Ovary (tissue), 9 donors: Measurements from ENCODE around the gene TSFM. TPM values are rescaled to one million over a fixed set of nuclear protein-coding genes. Genes with fewer than 3 reads are reported as not detected.

Experiments used
- DNase-seq, 5 donors: peaks; one replicate each; pipeline ENCODE4 v3.0.0-alpha.2; 2019 to 2020
- H3K27ac ChIP-seq, 2 donors: fragments of 200-600 bp; one replicate each; pipeline versions ENCODE4 v1.5.1 to v1.8.0; 2019 to 2022
- H3K27me3 ChIP-seq: fragments of 200-600 bp; one replicate; pipeline ENCODE4 v1.8.0; 2022
- H3K36me3 ChIP-seq: fragments of 200-600 bp; sonication (generic); one replicate; pipeline ENCODE4 v1.5.1; 2019
- H3K4me1 ChIP-seq: one replicate; pipeline ENCODE4 v1.8.1; 2013; ENCODE audit warnings: mild to moderate bottlenecking, moderate library complexity; ENCODE audit not compliant: insufficient read depth
- H3K4me3 ChIP-seq: fragments of 200-600 bp; sonication (generic); one replicate; pipeline ENCODE4 v1.5.1; 2017
- H3K9me3 ChIP-seq, 2 donors: fragments of 200-600 bp in 1 of 2; sonication (generic) in 1 of 2; one replicate each; pipeline versions ENCODE4 v1.5.1 to v1.8.1; 2013 to 2019; ENCODE audit warnings: mild to moderate bottlenecking in 1 of 2, moderate library complexity in 1 of 2
- CTCF ChIP-seq, 3 donors: fragments of 450-650 bp in 2 of 3; fragments of 200-600 bp in 1 of 3; IDR thresholded peaks; one replicate each; pipeline versions ENCODE4 v1.5.1 to v1.8.0; 2016 to 2022; ENCODE audit warnings: antibody characterized with exemption in 3 of 3, mild to moderate bottlenecking in 1 of 3
- EP300 ChIP-seq: sonication (generic); formaldehyde crosslinking; IDR thresholded peaks from one replicate; pipeline ENCODE4 v1.6.1; 2017; ENCODE audit warnings: antibody characterized with exemption
- POLR2A ChIP-seq: fragments of 450-650 bp; IDR thresholded peaks from one replicate; pipeline ENCODE4 v1.6.1; 2017; ENCODE audit warnings: antibody characterized with exemption, mild to moderate bottlenecking, moderate library complexity
- WGBS, 3 donors: extraction: QIAGEN DNeasy Blood & Tissue Kit in 1 of 3; methylation state at CpG; one replicate each; pipeline versions ENCODE4 v1.1.5 to v1.1.7; 2013 to 2017; 5-methylcytosine and 5-hydroxymethylcytosine counted together
- intact Hi-C, 4 donors: fragments of 100-400 bp; cut with DNase I; formaldehyde crosslinking; loops; one replicate each; pipeline versions ENCODE4 v1.11.0 to v1.15.1; 2022 to 2023
- polyA plus RNA-seq, 2 donors: library from polyadenylated mRNA; stranded (reverse); fragments of 200-250 nt in 1 of 2; fragments of 350-450 nt in 1 of 2; fragmentation: Illumina TruSeq in 1 of 2; extraction: RNeasy Lipid Tissue Mini Kit (QIAGEN cat#74804) in 1 of 2; gene quantifications; one replicate each; pipeline ENCODE4 v1.2.3, GENCODE V29; 2013 to 2014
- total RNA-seq, 7 donors: library from RNA; depleted of rRNA in 2 of 7; stranded (reverse); fragments of >200 nt in 2 of 7; fragmentation: NEBNext Ultra II Directional in 3 of 7; extraction: Animal tissue kit (Norgen Biotek cat#: 25700) in 3 of 7; gene quantifications; one replicate each; pipeline versions ENCODE4 v1.1.0 to v1.2.4, GENCODE V29; 2016 to 2023
- donor health status: DM: no; HTN: no; CAD: no; lungs with moderate emphysema.
- donor health status: DM: no; HTN: no; CAD: no.
- donor health status: Bipolar disorder and iron deficiency.
- donor health status: DM: yes; HTN: yes; CAD: no.
- donor health status: DM: no; HTN: no; CAD: no.
- donor health status: DM: yes; HTN: yes; CAD: no.

The TSFM gene
- total and polyA plus RNA-seq, 9 donors = 13.2 to 28.1 (median 20.1) TPM

- Histone ChIP-seq H3K9me3 (no peaks in the 10 kb centered on the region), H3K36me3 (no peaks in the 10 kb centered on the region), H3K27me3 (no peaks in the 10 kb centered on the region), H3K4me1 (peaks cover 8% of the 10 kb centered on the region), H3K27ac (peak overlapping the region; percentile 31 to 50), H3K4me3 (peak overlapping the region; percentile 82)
- DNase-seq = no peak
- TF ChIP-seq POLR2A (no peak), EP300 (no peak), CTCF (IDR thresholded peaks at IDR 0.05) (no peak)
- 79 to 83% (median 83%) methylated on average over 15 of the region's 15 CpGs for WGBS, 3 donors
- intact Hi-C loops = no loop called here
Measured at GRCh38 chr12:57750561-57751431, 31.8 kb upstream of the TSFM start.

GRCh38 chr12:57751432-57751787 lies 31.2 kb upstream of the TSFM start:
- no peaks in the 10 kb centered on the region for H3K9me3 ChIP-seq
- intact Hi-C loops = no loop called here
- H3K4me3 ChIP-seq = peak overlapping the region; percentile 82
- DNase-seq = peak in 1 of 5 donors; percentile 44
- H3K27me3 ChIP-seq = no peaks in the 10 kb centered on the region
- no peaks in the 10 kb centered on the region for H3K36me3 ChIP-seq
- peak overlapping the region; percentile 31 to 50 for H3K27ac ChIP-seq
- TF ChIP-seq CTCF (IDR thresholded peaks at IDR 0.05) = no peak
- no peak for TF ChIP-seq EP300
- no peak for TF ChIP-seq POLR2A
- 5 to 9% (median 6%) methylated on average over 8 of the region's 8 CpGs for WGBS, 3 donors
- peaks cover 9% of the 10 kb centered on the region for H3K4me1 ChIP-seq

- DNase-seq = peak; percentile 99
- Histone ChIP-seq H3K36me3 (no peaks in the 10 kb centered on the region), H3K27ac (peak within 1 kb of the TSS; percentile 31 to 50), H3K4me3 (peak within 1 kb of the TSS; percentile 82), H3K27me3 (no peaks in the 10 kb centered on the region), H3K4me1 (peaks cover 9% of the 10 kb centered on the region), H3K9me3 (no peaks in the 10 kb centered on the region)
- WGBS, 3 donors = 0 to 2% (median 0%) methylated on average over 56 to 58 of the region's 58 CpGs
- intact Hi-C loops = no loop called here
- TF ChIP-seq POLR2A (peak; percentile 78), CTCF (IDR thresholded peaks at IDR 0.05) (peak in 1 of 3 donors; percentile 10), EP300 (peak; percentile 30)
Measured at GRCh38 chr12:57751788-57752667, 30.6 kb upstream of the TSFM start, which contains the start of gene CDK4. TSS of gene CDK4 (minus strand) at chr12:57752310. CDS start at chr12:57751717, 593 bp downstream.

GRCh38 chr12:57752668-57753000 lies 30.0 kb upstream of the TSFM start:
- no peak overlapping the region for H3K27ac ChIP-seq
- H3K27me3 ChIP-seq = no peaks in the 10 kb centered on the region
- peak overlapping the region; percentile 31 for H3K4me3 ChIP-seq
- H3K9me3 ChIP-seq = no peaks in the 10 kb centered on the region
- intact Hi-C loops = no loop called here
- H3K4me1 ChIP-seq = peaks cover 9% of the 10 kb centered on the region
- DNase-seq = no peak
- WGBS, 3 donors = 1 to 3% (median 2%) methylated on average over 5 of the region's 5 CpGs
- no peaks in the 10 kb centered on the region for H3K36me3 ChIP-seq
- TF ChIP-seq CTCF (IDR thresholded peaks at IDR 0.05) (peak in 1 of 3 donors; percentile 10), EP300 (no peak)
